HCT116 (cell line): ENCODE data around the gene SH3PXD2A. TPM values are rescaled to one million over a fixed set of nuclear protein-coding genes. Genes with fewer than 3 reads are reported as not detected.

Experiments
- ATAC-seq: fragments of 200-7000 bp; cut with Tn5 transposase; 2 replicates; pipeline ENCODE4 v1.9.1; 2020; ENCODE audit warnings: mild to moderate bottlenecking, moderate library complexity
- BruUV-seq: library from RNA; stranded (reverse); fragments of 400-500 nt; replicated peaks from 2 replicates; lab custom pipeline; 2021; lab: Mats Ljungman, UMichigan
- CTCF ChIA-PET: fragments of 300-600 bp; sonication (Branson Sonifier 250); formaldehyde crosslinking; loops from one replicate; lab custom pipeline; 2021; ENCODE audit warnings: antibody characterized with exemption; lab: Charles Lee
- POLR2A ChIA-PET: fragments of 300-600, 350-600 bp; sonication (Branson Sonifier 250); formaldehyde crosslinking; loops from one replicate; lab custom pipeline; 2021; ENCODE audit warnings: antibody characterized with exemption; lab: Charles Lee
- RAD21 ChIA-PET, 2 experiments: fragments of 300-600 bp; sonication (Branson Sonifier 250); formaldehyde crosslinking; loops; one replicate each; lab custom pipeline; 2023; ENCODE audit warnings: low total read pairs in 2 of 2; ENCODE audit not compliant: uncharacterized antibody in 2 of 2, unreplicated experiment in 2 of 2, low non-redundant PET in 1 of 2; lab: Charles Lee
- DNase-seq: peaks from one replicate; pipeline ENCODE4 v3.0.0-alpha.2; 2010; ENCODE audit warnings: low read depth, low spot score
- H2AFZ ChIP-seq: fragments of 200-600 bp; shearing (Covaris generic), sonication (generic); 2 replicates; pipeline ENCODE4 v1.6.1; 2017; ENCODE audit warnings: low read depth, mixed run types, mixed read lengths, antibody characterized with exemption, low read length; ENCODE audit not compliant: poor library complexity, severe bottlenecking
- H3K27ac ChIP-seq: 2 replicates; pipeline ENCODE4 v1.5.1; 2012; ENCODE audit warnings: low read depth, low read length
- H3K27me3 ChIP-seq: fragments of 200-600 bp; sonication (generic); 2 replicates; pipeline ENCODE4 v1.6.1; 2016; ENCODE audit warnings: mixed run types, low read length, mixed read lengths; ENCODE audit not compliant: insufficient read depth
- H3K36me3 ChIP-seq, 2 experiments: fragments of 200-500 bp in 1 of 2; fragments of 200-600 bp in 1 of 2; sonication (Bioruptor generic) in 1 of 2; sonication (generic) in 1 of 2; 2 replicates each; pipeline versions ENCODE4 v1.5.1 to v1.6.1; 2014 to 2016; ENCODE audit warnings: low read length in 2 of 2, inconsistent platforms in 1 of 2, mixed read lengths in 1 of 2, mixed run types in 1 of 2; ENCODE audit not compliant: insufficient read depth in 2 of 2, control insufficient read depth in 1 of 2
- H3K4me1 ChIP-seq, 2 experiments: fragments of 200-600 bp in 1 of 2; sonication (generic) in 1 of 2; 2 replicates each; pipeline versions ENCODE4 v1.5.1 to v1.6.1; 2012 to 2017; ENCODE audit warnings: low read length in 2 of 2, inconsistent platforms in 1 of 2, mild to moderate bottlenecking in 1 of 2, mixed read lengths in 1 of 2, mixed run types in 1 of 2, moderate library complexity in 1 of 2; ENCODE audit not compliant: insufficient read depth in 2 of 2, control insufficient read depth in 1 of 2
- H3K4me2 ChIP-seq: fragments of 200-600 bp; sonication (generic); 2 replicates; pipeline ENCODE4 v1.6.1; 2017; ENCODE audit warnings: mixed run types, low read length, mixed read lengths
- H3K4me3 ChIP-seq, 2 experiments: fragments of 200-600 bp in 1 of 2; sonication (generic) in 1 of 2; replicated peaks in 1 of 2; 2 replicates each; pipeline ENCODE4 v1.5.1; 2011 to 2016; ENCODE audit warnings: low read length in 2 of 2, control low read depth in 1 of 2, low read depth in 1 of 2, mild to moderate bottlenecking in 1 of 2, mixed read lengths in 1 of 2, mixed run types in 1 of 2
- H3K79me2 ChIP-seq: fragments of 200-600 bp; sonication (generic); 2 replicates; pipeline ENCODE4 v1.6.1; 2017; ENCODE audit warnings: mild to moderate bottlenecking, mixed run types, low read length, moderate library complexity, mixed read lengths; ENCODE audit not compliant: insufficient read depth
- H3K9ac ChIP-seq: fragments of 200-600 bp; sonication (generic); 2 replicates; pipeline ENCODE4 v1.6.1; 2016; ENCODE audit warnings: low read length, mixed read lengths
- H3K9me2 ChIP-seq: fragments of 200-600 bp; sonication (generic), shearing (Covaris generic); 2 replicates; pipeline ENCODE4 v1.6.1; 2017; ENCODE audit warnings: mixed run types, mild to moderate bottlenecking, moderate library complexity; ENCODE audit not compliant: insufficient read depth
- H3K9me3 ChIP-seq, 2 experiments: fragments of 200-500 bp in 1 of 2; fragments of 200-600 bp in 1 of 2; sonication (Bioruptor generic) in 1 of 2; sonication (generic) in 1 of 2; 2 replicates each; pipeline ENCODE4 v1.6.1; 2014 to 2017; ENCODE audit warnings: low read length in 2 of 2, mixed read lengths in 2 of 2, inconsistent platforms in 1 of 2, low read depth in 1 of 2, mild to moderate bottlenecking in 1 of 2, mixed run types in 1 of 2, moderate library complexity in 1 of 2; ENCODE audit not compliant: control insufficient read depth in 1 of 2, insufficient read depth in 1 of 2
- H4K20me1 ChIP-seq: fragments of 200-600 bp; sonication (generic), shearing (Covaris generic); 2 replicates; pipeline ENCODE4 v1.6.1; 2017; ENCODE audit warnings: mixed run types, mild to moderate bottlenecking, moderate library complexity; ENCODE audit not compliant: insufficient read depth
- ATF3 ChIP-seq: IDR thresholded peaks from 2 replicates; pipeline ENCODE4 v1.6.1; 2012
- CEBPB ChIP-seq: IDR thresholded peaks from 2 replicates; pipeline ENCODE4 v1.6.1; 2012; ENCODE audit warnings: low read depth
- FOSL1 ChIP-seq: IDR thresholded peaks from 2 replicates; pipeline ENCODE4 v1.6.1; 2012; ENCODE audit warnings: low read depth
- MAX ChIP-seq: IDR thresholded peaks from 2 replicates; pipeline ENCODE4 v1.6.1; 2012
- SRF ChIP-seq: IDR thresholded peaks from 2 replicates; pipeline ENCODE4 v1.6.1; 2012; ENCODE audit warnings: low read depth
- ZBTB33 ChIP-seq: IDR thresholded peaks from 2 replicates; pipeline ENCODE4 v1.6.1; 2011; ENCODE audit warnings: mild to moderate bottlenecking, low read length, moderate library complexity; ENCODE audit not compliant: insufficient replicate concordance; ENCODE audit errors: extremely low read depth
- ZNF274 ChIP-seq: fragments of 200-500 bp; sonication (Bioruptor generic); IDR thresholded peaks from 2 replicates; pipeline ENCODE4 v1.6.1; 2014; ENCODE audit warnings: mild to moderate bottlenecking, low read depth, low read length, inconsistent platforms
- intact Hi-C: fragments of 100-400 bp; cut with micrococcal nuclease; formaldehyde crosslinking; loops from 2 replicates; pipeline ENCODE4 v1.10.0; 2022
- total RNA-seq: library from RNA; stranded (reverse); gene quantifications from one replicate; pipeline ENCODE4 v1.2.1, GENCODE V29; 2021; ENCODE audit not compliant: unreplicated experiment

SH3PXD2A gene
- total RNA-seq, 1 experiment from 2014 or later, result 8.7 TPM

GRCh38 chr10:103854265-103854685, 1.1 kb downstream of the SH3PXD2A start:
- ATAC-seq (no peak), DNase-seq (no peak)
- Histone ChIP-seq H4K20me1 (no peaks in the 10 kb centered on the region), H3K4me1 (no peaks in the 10 kb centered on the region), H3K4me2 (no peak overlapping the region), H3K27ac (no peak overlapping the region), H3K79me2 (no peaks in the 10 kb centered on the region), H3K36me3 (no peaks in the 10 kb centered on the region), H3K9me3 (no peaks in the 10 kb centered on the region), H3K9ac (no peak overlapping the region), H3K4me3 (no peak overlapping the region), H2AFZ (no peak overlapping the region), H3K27me3 (peaks cover 4% of the 10 kb centered on the region; the same call in 1 of the 2 replicates), H3K9me2 (no peaks in the 10 kb centered on the region)
- RAD21 ChIA-PET, result no interaction called here
- TF ChIP-seq FOSL1 (no peak), SRF (no peak), CEBPB (no peak), ZNF274 (no peak)
- no TSS peak for BruUV-seq
- intact Hi-C loops, result no loop called here
- CTCF ChIA-PET, result no interaction called here
- POLR2A ChIA-PET, result no interaction called here

- TF ChIP-seq ZBTB33, result no peak
- no peak for TF ChIP-seq MAX
- TF ChIP-seq ATF3, result no peak
- no peaks in the 10 kb centered on the region for H3K9me2 ChIP-seq
- ChIA-PET CTCF (no interaction called here), RAD21 (no interaction called here), POLR2A (interaction anchor here (0.6 kb wide), 1 partner anchor 54 kb away, joined by 4 read pairs; no protein-coding TSS in a partner anchor)
- BruUV-seq, result no TSS peak
- H3K4me3 ChIP-seq, result no peak overlapping the region
- no peaks in the 10 kb centered on the region for H3K4me1 ChIP-seq
- intact Hi-C loops, result no loop called here
- H3K36me3 ChIP-seq, result no peaks in the 10 kb centered on the region
- H2AFZ ChIP-seq, result no peak overlapping the region
- no peaks in the 10 kb centered on the region for H3K9me3 ChIP-seq
- no peaks in the 10 kb centered on the region for H3K79me2 ChIP-seq
- peaks cover 4% of the 10 kb centered on the region; the same call in 1 of the 2 replicates for H3K27me3 ChIP-seq
- ATAC-seq (no peak), DNase-seq (no peak)
- H4K20me1 ChIP-seq, result no peaks in the 10 kb centered on the region
- no peak overlapping the region for H3K9ac ChIP-seq
- no peak overlapping the region for H3K27ac ChIP-seq
- H3K4me2 ChIP-seq, result no peak overlapping the region
Observed at GRCh38 chr10:103853428-103854264, 1.7 kb downstream of the SH3PXD2A start.
